ENCODE data around the gene DOCK10.

Gene DOCK10

GRCh38 chr2:224731665-224732064 lies 310.6 kb downstream of the DOCK10 start:
- no peak for DNase-seq (ENCODE audit: low read depth in 2 of 3, low spot score in 1 of 3)

- no peak for DNase-seq (ENCODE audit: low read depth in 2 of 3, low spot score in 1 of 3)
Observed at GRCh38 chr2:224729435-224729834, 312.8 kb downstream of the DOCK10 start.

DNA sequence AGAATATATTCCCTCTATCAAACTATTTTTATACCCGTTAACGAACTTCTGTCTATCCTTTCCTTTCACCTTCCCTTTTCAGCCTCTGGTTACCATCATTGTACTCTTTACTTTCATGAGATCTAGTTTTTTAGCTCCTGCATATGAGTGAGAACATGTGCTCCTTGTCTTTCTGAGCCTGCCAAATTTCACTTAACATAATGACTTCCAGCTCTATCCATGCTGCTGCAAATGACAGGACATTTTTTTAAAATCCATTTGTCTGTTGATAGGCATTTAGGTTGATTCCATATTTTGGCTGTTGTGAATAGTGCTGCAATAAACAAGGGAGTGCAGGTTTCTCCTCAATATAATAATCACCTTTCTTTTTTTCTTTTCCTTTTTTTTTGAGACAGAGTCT lies 317.9 kb downstream of the DOCK10 start:
- no peak for DNase-seq (ENCODE audit: low read depth in 2 of 3, low spot score in 1 of 3)

DNA sequence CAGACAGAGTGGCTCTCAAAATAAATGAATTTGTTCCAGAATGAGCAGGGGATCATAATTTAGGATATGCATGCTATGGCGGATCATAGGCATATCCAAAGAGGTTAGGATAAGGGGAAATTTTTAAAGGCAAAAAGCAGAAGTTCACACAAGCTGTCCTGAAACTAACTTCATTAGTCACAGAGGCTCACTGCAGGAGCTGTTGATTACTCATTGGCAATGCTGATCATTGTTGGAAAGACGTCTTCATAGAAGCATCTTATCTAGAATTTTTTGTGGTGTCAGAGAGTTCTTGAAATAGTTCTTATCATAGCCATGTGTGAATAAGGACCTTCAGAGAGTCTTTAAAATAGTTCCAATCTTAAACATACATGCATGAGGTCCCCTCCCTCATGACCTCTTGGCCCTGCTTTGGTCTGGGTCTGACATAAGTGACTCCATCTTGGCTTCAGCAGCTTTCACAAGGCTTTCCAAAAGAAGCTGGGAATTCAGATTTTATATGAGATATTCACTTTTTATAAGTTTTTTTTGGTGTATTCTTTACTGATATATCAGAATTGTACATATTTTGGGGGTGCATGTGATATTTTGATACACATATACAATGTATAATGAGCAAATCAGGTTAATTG lies 318.6 kb downstream of the DOCK10 start:
- no peak for DNase-seq (ENCODE audit: low read depth in 2 of 3, low spot score in 1 of 3)

- no peak for DNase-seq (ENCODE audit: low read depth in 2 of 3, low spot score in 1 of 3)
Observed at GRCh38 chr2:224722770-224723169, 319.5 kb downstream of the DOCK10 start.

DNA sequence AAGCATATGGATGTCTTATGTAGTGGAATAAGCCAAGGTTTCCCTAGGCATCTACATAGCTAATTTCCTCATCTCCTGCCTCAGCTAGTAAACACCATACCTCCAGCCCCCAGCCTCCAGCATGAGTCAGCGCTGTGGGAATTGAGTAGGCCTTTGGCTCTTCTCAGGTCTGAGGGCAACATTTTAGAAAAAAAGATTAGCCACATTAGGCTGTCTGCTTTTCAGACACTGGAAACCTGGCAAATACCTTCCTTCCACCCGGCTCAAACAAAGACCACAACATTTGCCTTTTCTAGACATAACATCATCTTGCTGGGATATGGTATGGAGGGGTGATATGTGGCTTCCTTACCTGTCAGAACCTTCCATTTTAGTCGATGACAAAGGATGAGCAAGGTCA lies 320.0 kb downstream of the DOCK10 start:
- no peak for DNase-seq (ENCODE audit: low read depth in 2 of 3, low spot score in 1 of 3)

- DNase-seq (ENCODE audit: low read depth in 2 of 3, low spot score in 1 of 3): no peak
Observed at GRCh38 chr2:224716921-224717320, 325.3 kb downstream of the DOCK10 start.

- no peak for DNase-seq (ENCODE audit: low read depth in 2 of 3, low spot score in 1 of 3)
Observed at GRCh38 chr2:224716201-224716600, 326.1 kb downstream of the DOCK10 start, which contains the start of gene CCDC195. CCDC195 (minus strand) TSS chr2:224716365; CDS start chr2:224716365, 0 bp downstream.

All from stimulated activated CD4-positive, alpha-beta T cell treated with anti-CD3 and anti-CD28 coated beads, Interleukin-12 subunit alpha, Interleukin-12 subunit beta, amount 100 ng/mL, for 48 hours (primary cell).